IPS-NIHi11 (cell line): ENCODE data around the gene MMP26.

Source experiments
- DNase-seq: peaks from one replicate; pipeline ENCODE4 v3.0.0; 2012; ENCODE audit warnings: mixed read lengths, low spot score

MMP26 gene

DNA sequence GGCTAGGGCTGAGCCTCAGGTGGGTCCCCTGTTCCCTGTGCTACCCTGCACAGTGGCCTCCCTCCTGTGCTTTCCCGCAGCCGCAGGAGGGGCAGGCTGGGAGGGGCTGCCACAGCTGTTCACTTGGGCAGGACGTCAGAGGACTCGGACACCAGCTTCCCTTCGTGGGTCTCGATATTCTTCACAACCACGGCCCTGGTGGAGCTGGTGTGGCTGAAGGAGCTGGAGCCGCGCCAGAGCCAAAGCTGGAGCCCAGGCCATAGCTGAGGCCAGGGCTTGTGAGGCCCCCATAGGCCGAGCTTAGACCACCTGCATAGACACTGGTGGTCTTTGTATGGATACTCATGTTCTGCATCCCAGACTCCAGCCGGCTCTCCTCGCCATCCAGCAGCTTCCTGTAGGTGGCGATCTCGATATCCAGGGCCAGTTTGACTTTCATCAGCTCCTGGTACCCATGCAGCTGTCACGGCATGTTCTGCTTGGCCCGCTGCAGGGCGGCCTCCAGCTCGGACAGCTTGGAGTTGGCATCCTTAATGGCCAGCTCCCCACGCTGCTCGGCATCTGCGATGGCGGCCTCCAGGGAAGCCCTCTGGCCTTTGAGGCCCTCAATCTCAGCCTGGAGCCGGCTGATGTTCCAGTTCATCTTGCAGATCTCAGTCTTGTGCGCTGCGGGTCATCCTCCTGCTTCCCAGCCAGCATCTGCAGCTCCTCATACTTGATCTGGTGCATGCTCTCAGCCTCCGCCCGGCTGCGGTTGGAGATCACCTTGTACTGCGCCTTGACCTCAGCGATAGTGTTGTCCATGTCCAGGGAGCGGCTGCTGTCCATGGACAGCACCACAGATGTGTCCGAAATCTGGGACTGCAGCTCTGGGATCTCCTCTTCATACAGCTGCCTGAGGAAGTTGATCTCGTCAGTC lies 18.3 kb downstream of the MMP26 start:
- peak; percentile 31 for DNase-seq

DNA sequence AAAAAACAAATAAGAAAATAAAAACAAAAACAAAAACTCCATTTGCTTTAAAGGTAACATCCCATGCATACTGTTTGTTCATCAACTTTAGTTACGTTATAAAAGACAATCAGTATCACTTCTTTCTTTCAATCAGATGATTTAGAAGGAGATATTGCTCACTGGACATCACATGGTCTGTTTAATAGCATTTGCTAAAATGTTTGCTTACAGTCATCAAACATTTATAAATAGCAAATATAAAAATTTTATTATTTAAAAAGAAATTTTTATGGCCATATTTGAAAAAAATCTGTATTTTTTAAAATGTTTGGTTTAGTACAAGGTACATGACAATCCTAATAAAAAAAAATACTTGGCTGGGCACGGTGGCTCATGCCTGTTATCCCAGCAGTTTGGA lies 22.6 kb downstream of the MMP26 start:
- DNase-seq: no peak

DNA sequence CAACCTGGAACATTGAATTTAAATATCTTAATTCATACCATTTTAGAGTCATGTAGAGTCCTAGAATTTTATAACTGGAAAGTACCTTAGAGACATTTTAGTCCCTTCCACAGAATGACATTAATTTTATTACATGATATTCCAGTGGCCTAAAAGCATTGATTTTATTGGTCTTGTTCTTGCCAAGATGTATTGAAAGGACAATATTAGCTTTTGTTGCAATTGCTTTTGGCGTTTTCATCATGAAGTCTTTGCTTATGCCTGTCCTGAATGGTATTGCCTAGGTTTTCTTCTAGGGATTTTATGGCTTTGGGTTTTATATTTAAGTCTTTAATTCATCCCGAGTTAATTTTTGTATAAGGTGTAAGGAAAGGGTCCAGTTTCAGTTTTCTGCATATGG lies 36.2 kb downstream of the MMP26 start:
- no peak for DNase-seq

DNA sequence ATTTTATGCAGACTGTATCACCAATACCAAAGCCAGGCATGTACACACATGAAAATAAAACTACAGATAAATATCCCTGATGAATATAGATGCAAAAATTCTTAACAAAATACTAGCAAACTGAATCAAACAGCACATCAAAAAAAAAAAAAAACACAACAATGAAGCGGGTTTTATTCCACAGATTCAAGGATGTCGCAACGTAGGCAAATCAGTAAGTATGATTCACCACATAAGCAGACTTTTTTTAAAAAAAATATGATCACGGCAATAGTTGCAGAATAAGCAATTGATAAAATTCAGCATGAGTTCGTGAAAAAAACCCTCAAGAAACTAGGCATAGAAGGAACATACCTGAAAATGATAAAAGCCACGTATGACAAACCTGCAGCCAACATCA lies 43.9 kb downstream of the MMP26 start:
- DNase-seq: no peak

DNA sequence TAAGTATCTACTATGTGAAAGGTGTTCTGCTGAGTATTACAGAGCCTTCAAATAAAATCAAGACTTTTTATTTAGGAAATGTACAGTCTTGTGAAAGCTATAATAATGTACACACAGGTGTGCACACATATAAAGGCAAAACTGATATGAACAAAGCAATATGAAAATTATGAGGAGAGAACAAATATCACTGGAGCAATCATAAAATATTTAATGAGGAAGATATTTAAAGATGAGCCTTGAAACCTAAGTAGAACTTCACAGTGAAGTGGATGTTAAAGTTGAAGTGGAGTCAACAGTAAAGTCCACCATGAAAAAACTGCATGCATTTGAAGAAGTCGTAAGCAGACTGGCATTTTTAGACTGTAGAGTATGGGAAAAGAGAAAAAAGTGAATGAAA lies 46.6 kb downstream of the MMP26 start:
- DNase-seq: no peak
